ENCODE measurements around the gene SULF2. TPM values are rescaled to one million over a fixed set of nuclear protein-coding genes. Genes with fewer than 3 reads are reported as not detected.

The SULF2 gene
- total and polyA plus RNA-seq, 9 of the 15 experiments (the other 6 are each of a cell fraction or from before 2014, with no cell fraction given), result 0.33 TPM; not detected in 8

- TF ChIP-seq ZNF830 (CRISPR knock-in tag; IDR thresholded peaks at IDR 0.05), result no peak
- TF ChIP-seq, protein P1, sequence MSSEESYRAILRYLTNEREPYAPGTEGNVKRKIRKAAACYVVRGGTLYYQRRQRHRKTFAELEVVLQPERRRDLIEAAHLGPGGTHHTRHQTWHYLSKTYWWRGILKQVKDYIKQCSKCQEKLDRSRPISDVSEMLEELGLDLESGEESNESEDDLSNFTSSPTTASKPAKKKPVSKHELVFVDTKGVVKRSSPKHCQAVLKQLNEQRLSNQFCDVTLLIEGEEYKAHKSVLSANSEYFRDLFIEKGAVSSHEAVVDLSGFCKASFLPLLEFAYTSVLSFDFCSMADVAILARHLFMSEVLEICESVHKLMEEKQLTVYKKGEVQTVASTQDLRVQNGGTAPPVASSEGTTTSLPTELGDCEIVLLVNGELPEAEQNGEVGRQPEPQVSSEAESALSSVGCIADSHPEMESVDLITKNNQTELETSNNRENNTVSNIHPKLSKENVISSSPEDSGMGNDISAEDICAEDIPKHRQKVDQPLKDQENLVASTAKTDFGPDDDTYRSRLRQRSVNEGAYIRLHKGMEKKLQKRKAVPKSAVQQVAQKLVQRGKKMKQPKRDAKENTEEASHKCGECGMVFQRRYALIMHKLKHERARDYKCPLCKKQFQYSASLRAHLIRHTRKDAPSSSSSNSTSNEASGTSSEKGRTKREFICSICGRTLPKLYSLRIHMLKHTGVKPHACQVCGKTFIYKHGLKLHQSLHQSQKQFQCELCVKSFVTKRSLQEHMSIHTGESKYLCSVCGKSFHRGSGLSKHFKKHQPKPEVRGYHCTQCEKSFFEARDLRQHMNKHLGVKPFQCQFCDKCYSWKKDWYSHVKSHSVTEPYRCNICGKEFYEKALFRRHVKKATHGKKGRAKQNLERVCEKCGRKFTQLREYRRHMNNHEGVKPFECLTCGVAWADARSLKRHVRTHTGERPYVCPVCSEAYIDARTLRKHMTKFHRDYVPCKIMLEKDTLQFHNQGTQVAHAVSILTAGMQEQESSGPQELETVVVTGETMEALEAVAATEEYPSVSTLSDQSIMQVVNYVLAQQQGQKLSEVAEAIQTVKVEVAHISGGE (CRISPR knock-in tag; IDR thresholded peaks at IDR 0.05), result peak in 1 of 3 experiments; percentile 74; a peak in 2 of 6 replicates
- Histone ChIP-seq H3K27me3 (ENCODE audit: control insufficient read depth in 2 of 2, insufficient read depth in 2 of 2, low read length in 2 of 2) (peaks cover 71 to 92% of the 10 kb centered on the region in 2 experiments), H3K79me2 (ENCODE audit: control insufficient read depth, insufficient read depth, low read length) (no peaks in the 10 kb centered on the region), H3K36me3 (ENCODE audit: control insufficient read depth, insufficient read depth, low read length) (no peaks in the 10 kb centered on the region), H3K4me1 (replicated peaks in 1 of 2; ENCODE audit: control insufficient read depth in 2 of 2, insufficient read depth in 2 of 2, low read length in 2 of 2) (peaks cover 0 to 10% of the 10 kb centered on the region in 2 experiments; a peak in 1 of 5 replicates), H3K4me2 (ENCODE audit: insufficient read depth, low read length) (no peak overlapping the region), H3K9me1 (ENCODE audit: control insufficient read depth, insufficient read depth, low read length) (no peaks in the 10 kb centered on the region), H3K27ac (ENCODE audit: extremely low read depth, low read depth, low read length) (no peak overlapping the region), H3K4me3 (no peak overlapping the region), H4K20me1 (replicated peaks; ENCODE audit: control insufficient read depth, insufficient read depth, low read length) (peaks cover 21% of the 10 kb centered on the region), H3K9ac (ENCODE audit: insufficient read depth in 1 of 2, low read depth in 2 of 2, low read length in 2 of 2) (no peak overlapping the region), H3K9me3 (replicated peaks; ENCODE audit: control insufficient read depth, insufficient read depth, low read depth, low read length) (no peaks in the 10 kb centered on the region), H2AFZ (ENCODE audit: low read depth, low read length) (no peak overlapping the region)
- no peak for ATAC-seq
- BruUV-seq (replicated peaks), result no TSS peak
- intact Hi-C loops (cut with micrococcal nuclease) (no loop called here), in situ Hi-C loops (cut with MboI) (loop anchor here (5.0 kb wide), 1 partner anchor 946 kb away; no protein-coding TSS in a partner anchor)
- POLR2A ChIA-PET, result no interaction called here
- no peak for DNase-seq (ENCODE audit: extremely low read depth in 1 of 4, low spot score in 3 of 4)
- 23% methylated on average over 10 of the region's 10 CpGs for WGBS (ENCODE audit: insufficient coverage, low coverage, missing lambda C conversion rate)
- CTCF ChIA-PET (ENCODE audit: low intra/inter-chr PET ratio), result no interaction called here
- FAIRE-seq, result no peak
Observed at GRCh38 chr20:47670913-47671312, 114.4 kb downstream of the SULF2 start.
